HG03354 (cell line): ENCODE measurements around the gene ACBD7.

Experiments
- ATAC-seq: cut with Tn5 transposase; IDR thresholded peaks from one replicate; pipeline ENCODE4 v1.9.1; 2021; ENCODE audit warnings: mild to moderate bottlenecking; ENCODE audit not compliant: unreplicated experiment, poor library complexity, severe bottlenecking

The ACBD7 gene

DNA sequence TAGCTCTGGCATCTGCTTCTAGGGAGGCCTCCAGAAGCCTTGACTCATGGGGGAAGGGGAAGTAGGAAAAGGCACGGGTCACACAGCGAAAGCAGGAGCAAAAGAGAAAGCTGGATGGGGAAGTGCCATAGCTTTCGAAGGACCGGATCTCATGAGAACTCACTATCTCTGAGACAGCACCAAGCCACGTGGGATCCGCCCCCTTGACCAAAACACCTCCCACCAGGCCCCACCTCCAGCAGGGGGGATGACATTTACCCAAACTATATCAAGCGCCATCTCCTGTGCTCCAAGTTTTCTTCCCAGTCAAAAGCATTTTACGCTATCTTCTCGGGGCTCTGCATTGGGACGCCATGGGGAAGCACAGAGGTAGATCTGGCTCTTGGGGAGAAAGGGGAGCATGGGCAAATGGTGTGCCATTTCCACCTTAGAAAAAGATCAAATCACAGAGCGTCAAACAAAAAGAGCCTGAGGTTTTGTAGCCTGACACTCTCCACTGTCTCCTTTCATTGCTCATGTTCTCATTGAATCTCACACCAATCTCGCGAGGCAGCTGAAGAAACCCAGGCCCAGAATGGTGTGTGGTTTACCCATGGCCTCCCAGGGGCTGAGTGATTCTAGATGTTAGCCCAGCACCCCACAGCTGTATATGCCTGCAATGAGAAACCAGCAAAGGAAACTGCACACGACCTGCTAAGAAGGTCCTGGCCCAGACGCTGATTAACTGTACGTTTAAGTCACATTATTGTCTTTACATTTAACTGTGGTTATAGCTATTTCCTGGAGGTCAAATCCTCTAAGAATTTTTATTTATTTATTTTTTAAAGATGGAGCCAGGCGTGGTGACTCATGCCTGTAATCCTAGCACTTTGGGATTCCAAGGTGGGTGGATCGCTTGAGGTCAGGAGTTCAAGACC is 52.9 kb downstream of the ACBD7 start:
- ATAC-seq = no peak

DNA sequence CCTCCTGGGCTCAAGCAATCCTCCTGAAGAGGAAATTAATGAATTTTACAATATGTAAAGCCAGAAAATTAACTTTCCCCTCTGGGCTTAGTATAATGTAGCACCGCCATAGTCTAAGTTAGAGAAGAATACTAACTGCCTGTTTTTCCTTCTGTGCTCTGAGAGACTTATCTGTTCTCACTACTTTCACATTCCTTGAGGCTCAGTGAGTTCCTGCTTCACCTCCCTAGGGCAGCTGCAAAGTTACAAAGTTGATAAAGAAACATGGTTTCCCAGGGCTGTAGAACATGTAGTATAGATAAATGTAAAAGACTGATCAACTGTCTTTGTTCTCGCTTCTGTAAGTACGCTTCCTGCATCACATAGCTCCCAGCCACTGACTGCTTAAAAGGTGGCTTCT is 60.8 kb downstream of the ACBD7 start:
- no peak for ATAC-seq
